ENCODE measurements around the gene ALOX15B. TPM values are rescaled to one million over a fixed set of nuclear protein-coding genes. Genes with fewer than 3 reads are reported as not detected.

Gene ALOX15B
- total and polyA plus RNA-seq, 5 experiments from 2014 or later: not detected

DNA sequence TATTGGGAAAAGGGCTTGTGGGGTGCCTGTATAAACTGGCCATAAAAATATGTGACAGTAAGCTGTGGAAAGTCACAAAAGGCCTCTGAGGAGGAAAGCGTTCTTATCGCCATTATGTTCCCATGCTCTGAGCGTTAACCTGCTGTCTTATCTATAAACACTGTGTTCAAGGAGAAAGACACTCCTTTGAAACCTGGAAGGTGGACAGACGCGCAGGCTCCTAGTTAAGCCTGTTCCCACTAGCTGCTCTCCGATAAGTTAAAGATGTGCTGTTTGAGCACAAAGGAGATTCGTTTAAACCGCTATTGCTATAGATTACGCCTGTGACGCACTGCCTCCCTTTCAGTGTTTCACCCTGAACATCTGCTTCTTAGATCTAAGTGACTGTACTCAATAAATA, 43.4 kb downstream of the ALOX15B start:
- Mint-ChIP-seq H3K9me3 (no peaks in the 10 kb centered on the region), H3K4me3 (no peak overlapping the region), H3K27ac (no peak overlapping the region), H3K27me3 (peaks cover 0 to 11% (median 5%) of the 10 kb centered on the region in 5 donors), H3K4me1 (peaks cover 14 to 18% (median 16%) of the 10 kb centered on the region in 4 donors), H3K36me3 (peaks cover 0 to 5% (median 0%) of the 10 kb centered on the region in 3 donors)
- no peak for DNase-seq
- ATAC-seq: no peak
- POLR2A ChIA-PET: no interaction called here

DNA sequence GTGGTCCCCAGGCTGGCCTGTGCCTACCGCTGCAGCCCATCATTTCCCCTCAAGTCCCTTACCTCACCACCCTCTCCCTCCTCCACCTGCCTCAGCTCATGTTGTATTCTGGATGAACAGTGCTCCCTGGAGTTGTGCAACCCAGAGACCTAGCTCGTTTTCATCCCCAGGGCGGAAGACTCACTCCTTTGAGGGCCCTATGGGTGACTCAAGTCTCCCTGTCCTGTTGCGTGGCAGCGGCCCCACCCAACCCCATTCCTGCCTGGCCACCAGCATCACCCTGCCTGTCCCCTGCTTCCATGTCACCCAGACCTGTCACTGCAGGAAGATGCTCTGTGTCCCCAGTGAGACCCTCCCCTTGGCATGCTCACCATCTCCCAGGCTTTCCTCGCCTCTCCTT, 45.4 kb downstream of the ALOX15B start:
- Mint-ChIP-seq H3K4me1 (peaks cover 9 to 13% (median 12%) of the 10 kb centered on the region in 4 donors), H3K4me3 (no peak overlapping the region), H3K9me3 (no peaks in the 10 kb centered on the region), H3K27me3 (peaks cover 6 to 22% (median 10%) of the 10 kb centered on the region in 5 donors), H3K27ac (peak overlapping the region in 1 of 10 donors; percentile 41), H3K36me3 (peaks cover 0 to 5% (median 0%) of the 10 kb centered on the region in 3 donors)
- ATAC-seq: no peak
- no peak for DNase-seq
- POLR2A ChIA-PET: no interaction called here

DNA sequence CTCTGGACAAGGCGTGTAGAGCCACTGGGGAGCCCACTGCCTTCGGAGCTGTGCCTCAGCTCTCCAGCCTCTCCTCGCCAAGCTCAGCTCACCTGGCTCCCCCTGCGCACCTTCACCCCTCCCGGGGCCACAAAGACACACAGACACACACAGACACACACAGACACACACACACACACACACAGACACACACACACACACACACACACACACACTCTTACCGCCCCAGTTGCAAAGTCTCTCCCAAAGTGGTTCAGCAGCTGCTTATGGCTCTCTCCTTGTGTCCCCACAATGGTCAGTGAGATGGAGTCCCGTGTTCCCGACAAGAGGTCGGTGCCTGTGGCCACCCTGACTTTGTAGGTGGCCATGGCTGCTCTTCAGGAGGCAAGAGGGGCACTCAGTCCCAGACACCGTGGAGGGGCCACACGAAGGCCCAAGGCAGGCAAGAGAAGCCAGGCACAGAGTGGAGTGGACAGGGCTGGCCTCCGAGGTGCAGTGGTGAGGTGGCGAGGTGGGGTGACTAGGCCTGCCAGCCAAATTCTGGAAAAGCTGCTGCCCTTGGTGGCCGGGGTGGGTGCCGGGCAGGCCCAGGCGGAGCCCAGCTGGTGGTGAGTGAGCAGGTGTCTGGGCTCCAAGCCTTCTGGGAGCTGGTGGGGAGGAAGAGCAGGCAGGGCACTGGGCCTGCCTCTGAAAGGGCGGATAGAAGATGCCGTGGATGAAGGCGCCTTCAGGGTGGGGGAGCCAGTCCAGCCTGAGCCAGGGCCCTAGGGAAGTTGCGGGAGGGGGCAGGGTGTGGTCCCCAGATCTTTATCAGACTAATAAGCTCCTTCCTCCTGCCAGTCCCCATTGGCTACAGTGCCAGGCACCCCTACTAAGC, 48.5 kb downstream of the ALOX15B start, which contains the start of gene ALOX12B:
Gene ALOX12B (minus strand): TSS at position 642 of the 877 bp plus-strand sequence. CDS start 274 bp downstream, at position 368.
- DNase-seq (no peak), ATAC-seq (no peak)
- H3K27ac Mint-ChIP-seq: no peak within 1 kb of the TSS
- peaks cover 11 to 46% (median 21%) of the 10 kb centered on the region in 5 donors for H3K27me3 Mint-ChIP-seq
- POLR2A ChIA-PET: interaction anchor here (1.2 to 2.9 kb wide), 2 partner anchors 13 to 32 kb away, joined by 3 to 7 read pairs; no protein-coding TSS in a partner anchor
- H3K9me3 Mint-ChIP-seq: no peaks in the 10 kb centered on the region
- peaks cover 0 to 8% (median under 1%) of the 10 kb centered on the region in 4 donors for H3K4me1 Mint-ChIP-seq
- no peak within 1 kb of the TSS for H3K4me3 Mint-ChIP-seq
- no peaks in the 10 kb centered on the region for H3K36me3 Mint-ChIP-seq

DNA sequence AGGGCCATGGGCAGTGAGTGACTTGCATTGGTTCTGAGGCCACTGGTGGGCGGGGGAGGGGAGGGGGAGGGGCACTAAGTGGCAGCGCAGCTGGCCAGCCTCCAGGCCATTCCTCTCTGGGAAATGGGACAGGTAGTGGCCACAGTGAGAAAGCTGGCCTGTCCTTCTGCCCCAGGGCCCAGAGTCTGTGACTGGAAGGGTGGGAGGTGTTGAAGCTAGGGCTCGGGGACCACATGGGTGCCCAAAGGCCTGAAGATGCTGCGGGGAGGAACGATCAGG, 49.0 kb downstream of the ALOX15B start:
- Mint-ChIP-seq H3K4me1 (peaks cover 0 to 8% (median under 1%) of the 10 kb centered on the region in 4 donors), H3K9me3 (no peaks in the 10 kb centered on the region), H3K27me3 (peaks cover 14 to 46% (median 21%) of the 10 kb centered on the region in 5 donors), H3K27ac (no peak overlapping the region), H3K36me3 (no peaks in the 10 kb centered on the region), H3K4me3 (no peak overlapping the region)
- POLR2A ChIA-PET: interaction anchor here (0.7 to 2.9 kb wide), 3 partner anchors 12 to 32 kb away, joined by 3 to 7 read pairs (median 3); no protein-coding TSS in a partner anchor
- DNase-seq (no peak), ATAC-seq (no peak)

DNA sequence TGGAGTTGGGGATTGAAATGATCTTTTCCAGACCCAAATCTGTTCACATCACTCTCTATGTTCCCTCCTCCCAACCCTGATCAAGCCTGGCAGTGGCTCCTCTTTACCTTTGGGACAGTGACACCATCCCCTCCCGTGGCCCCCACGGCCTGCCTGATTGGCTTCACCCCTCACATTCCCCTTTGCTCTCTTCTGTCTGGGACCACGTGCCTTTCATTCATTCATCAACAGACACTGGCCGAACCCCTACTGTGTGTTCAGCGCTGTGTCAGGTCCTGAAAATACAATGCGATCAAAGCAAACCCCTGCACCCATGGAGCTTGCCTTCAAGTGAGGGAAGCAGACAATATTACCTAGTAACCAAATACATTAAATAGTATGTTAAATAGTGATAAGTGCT, 50.9 kb downstream of the ALOX15B start:
- ATAC-seq (no peak), DNase-seq (no peak)
- peaks cover 6 to 15% (median 8%) of the 10 kb centered on the region in 4 donors for H3K4me1 Mint-ChIP-seq
- no peak overlapping the region for H3K27ac Mint-ChIP-seq
- H3K9me3 Mint-ChIP-seq: no peaks in the 10 kb centered on the region
- no peaks in the 10 kb centered on the region for H3K36me3 Mint-ChIP-seq
- POLR2A ChIA-PET: interaction anchor here (1.1 to 2.5 kb wide), 2 partner anchors 30 to 211 kb away, joined by 3 to 7 read pairs; no protein-coding TSS in a partner anchor
- H3K4me3 Mint-ChIP-seq: no peak overlapping the region
- H3K27me3 Mint-ChIP-seq: peaks cover 14 to 46% (median 21%) of the 10 kb centered on the region in 5 donors

DNA sequence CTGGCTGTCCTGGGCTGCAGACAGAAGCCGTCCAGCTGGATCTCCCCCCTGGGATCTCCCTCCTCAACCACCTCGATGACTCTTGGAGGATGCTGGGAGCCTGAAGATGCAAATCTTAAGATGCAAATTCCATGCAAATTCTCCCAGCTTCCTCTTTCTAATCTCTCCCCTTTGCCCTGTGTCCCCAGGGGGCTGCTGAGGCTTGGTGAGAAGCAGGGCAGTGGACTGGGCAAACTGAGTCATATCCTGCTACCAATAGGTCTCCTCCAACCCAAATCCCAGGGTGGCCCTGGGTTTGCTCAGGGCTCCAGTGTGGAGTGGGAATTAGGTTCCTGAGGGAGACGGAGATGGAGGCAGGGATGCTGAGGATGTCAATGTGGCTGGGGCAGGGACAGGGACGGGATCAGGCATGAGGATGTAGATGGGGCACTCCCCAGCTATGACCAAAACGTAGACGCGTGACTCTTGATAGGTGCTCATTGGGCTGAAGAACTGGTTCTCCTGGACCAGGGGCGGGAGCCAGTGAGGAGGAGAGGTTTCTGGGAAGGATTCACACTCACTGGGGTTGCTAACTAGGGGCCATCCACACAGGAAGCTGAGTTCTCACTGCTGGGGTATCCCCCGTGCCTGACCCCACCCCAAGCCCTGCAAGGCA, 52.3 kb downstream of the ALOX15B start:
- Mint-ChIP-seq H3K4me1 (peaks cover 6 to 19% (median 12%) of the 10 kb centered on the region in 4 donors), H3K36me3 (no peaks in the 10 kb centered on the region), H3K9me3 (no peaks in the 10 kb centered on the region), H3K27me3 (peaks cover 16 to 46% (median 21%) of the 10 kb centered on the region in 5 donors), H3K27ac (peak overlapping the region in 2 of 10 donors; percentile 21 to 24), H3K4me3 (peak overlapping the region in 1 of 10 donors; percentile 47)
- DNase-seq (no peak), ATAC-seq (no peak)
- POLR2A ChIA-PET: interaction anchor here (0.8 to 2.5 kb wide), 4 partner anchors 12 to 209 kb away, joined by 3 to 7 read pairs (median 4); no protein-coding TSS in a partner anchor

DNA sequence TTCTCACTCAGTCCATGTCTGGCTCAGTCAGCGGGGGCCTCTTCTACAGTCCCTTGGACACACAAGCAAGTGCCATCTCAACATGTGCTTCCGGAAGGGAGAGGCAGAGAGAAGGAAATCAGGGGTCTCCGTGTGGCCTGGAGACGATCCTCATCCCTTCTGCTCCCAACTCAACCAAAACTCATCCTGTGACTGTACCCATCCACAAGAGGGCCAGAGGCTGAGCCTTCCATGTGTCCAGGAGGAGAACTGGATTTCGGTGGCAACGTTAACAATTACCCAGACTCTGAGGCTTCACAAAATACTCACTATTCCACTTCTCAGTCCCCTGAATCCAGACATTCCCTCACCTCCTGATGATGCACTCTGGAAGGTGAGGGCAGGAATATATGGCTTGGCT, 56.5 kb downstream of the ALOX15B start:
- Mint-ChIP-seq H3K9me3 (no peaks in the 10 kb centered on the region), H3K27ac (peak overlapping the region in 1 of 10 donors; percentile 76), H3K4me3 (no peak overlapping the region), H3K36me3 (no peaks in the 10 kb centered on the region), H3K4me1 (peaks cover 6 to 19% (median 12%) of the 10 kb centered on the region in 4 donors), H3K27me3 (peaks cover 8 to 24% (median 12%) of the 10 kb centered on the region in 5 donors)
- POLR2A ChIA-PET: interaction anchor here (3.1 kb wide), 1 partner anchor 15 kb away, joined by 24 read pairs; no protein-coding TSS in a partner anchor
- peak in 1 of 10 donors; percentile 45 for DNase-seq
- no peak for ATAC-seq

DNA sequence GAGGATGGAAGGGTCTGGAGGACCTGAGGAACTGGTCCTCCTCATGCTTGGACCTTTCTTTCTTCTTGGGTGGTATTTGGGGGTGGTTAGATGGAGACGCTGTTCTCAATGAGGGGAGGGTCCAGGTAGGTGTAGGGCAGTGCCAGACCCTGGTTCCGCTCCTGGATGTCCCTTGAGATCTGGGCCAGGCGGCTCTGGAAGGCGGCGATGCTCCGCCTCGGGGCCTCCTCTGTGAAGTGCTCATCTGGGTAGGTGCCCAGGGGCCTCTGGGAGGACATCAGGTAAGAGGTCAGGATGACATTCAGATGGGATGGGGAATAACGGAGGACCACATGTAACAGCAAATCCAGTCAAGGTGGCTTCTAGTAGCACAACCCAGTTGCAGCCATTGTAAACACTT, 57.7 kb downstream of the ALOX15B start:
- no peaks in the 10 kb centered on the region for H3K9me3 Mint-ChIP-seq
- DNase-seq: no peak
- H3K36me3 Mint-ChIP-seq: no peaks in the 10 kb centered on the region
- POLR2A ChIA-PET: interaction anchor here (0.5 kb wide), 1 partner anchor 52 kb away, joined by 3 read pairs; no protein-coding TSS in a partner anchor
- no peak overlapping the region for H3K27ac Mint-ChIP-seq
- peaks cover 2 to 16% (median 4%) of the 10 kb centered on the region in 5 donors for H3K27me3 Mint-ChIP-seq
- H3K4me3 Mint-ChIP-seq: no peak overlapping the region
- H3K4me1 Mint-ChIP-seq: peaks cover 6 to 15% (median 10%) of the 10 kb centered on the region in 4 donors
- no peak for ATAC-seq

Small RNA genes within 50 kb of the gene (microRNA-seq; reads per million reads assigned to microRNA genes)
- not detected for gene MIR4314 (ENCODE audit: borderline microRNAs expressed)

Other genes with a start within 250 kb of the ALOX15B start
- 100 to 1,000 TPM; 113 TPM for gene KDM6B, start 204.8 kb upstream of the ALOX15B start, total RNA-seq
- 1 to 10 TPM in 2 of 3 donors, under 1 TPM in 1; 0.28 to 1.2 (median 1.0) TPM for gene KDM6B, start 204.8 kb upstream of the ALOX15B start, polyA plus RNA-seq
- gene TMEM88, start 184.0 kb upstream of the ALOX15B start, total RNA-seq: 1 to 10 TPM; 6.9 to 7.2 TPM
- gene TMEM88, start 184.0 kb upstream of the ALOX15B start, polyA plus RNA-seq: not detected
- gene NAA38, start 181.5 kb upstream of the ALOX15B start, total RNA-seq: 10 to 100 TPM; 16.0 to 24.1 TPM
- 100 to 1,000 TPM; 125 to 169 (median 152) TPM for gene NAA38, start 181.5 kb upstream of the ALOX15B start, polyA plus RNA-seq
- gene CYB5D1, start 181.1 kb upstream of the ALOX15B start, total RNA-seq: 1 to 10 TPM; 8.5 to 9.8 TPM
- 1 to 10 TPM; 3.5 to 6.0 (median 5.1) TPM for gene CYB5D1, start 181.1 kb upstream of the ALOX15B start, polyA plus RNA-seq
- gene CHD3, start 150.3 kb upstream of the ALOX15B start, total RNA-seq: 100 to 1,000 TPM; 277 to 281 TPM
- 10 to 100 TPM in 2 of 3 donors, 1 to 10 TPM in 1; 4.3 to 29.2 (median 15.5) TPM for gene CHD3, start 150.3 kb upstream of the ALOX15B start, polyA plus RNA-seq
- 1 to 10 TPM; 7.8 to 9.4 TPM for gene RNF227, start 122.8 kb upstream of the ALOX15B start, total RNA-seq
- 1 to 10 TPM in 2 of 3 donors, under 1 TPM in 1; 0.65 to 4.8 (median 2.4) TPM for gene RNF227, start 122.8 kb upstream of the ALOX15B start, polyA plus RNA-seq
- gene KCNAB3, start 109.2 kb upstream of the ALOX15B start, total RNA-seq: 10 to 100 TPM; 16.1 to 19.4 TPM
- under 1 TPM in 2 of 3 donors, not detected in 1; 0.44 to 0.80 TPM for gene KCNAB3, start 109.2 kb upstream of the ALOX15B start, polyA plus RNA-seq
- gene TRAPPC1, start 107.1 kb upstream of the ALOX15B start, total RNA-seq: 100 to 1,000 TPM in 1 of 2 experiments, 10 to 100 TPM in 1; 93.4 to 120 TPM
- 100 to 1,000 TPM; 199 to 219 (median 205) TPM for gene TRAPPC1, start 107.1 kb upstream of the ALOX15B start, polyA plus RNA-seq
- gene CNTROB, start 106.9 kb upstream of the ALOX15B start, total RNA-seq: 10 to 100 TPM; 35.2 to 43.0 TPM
- 10 to 100 TPM in 2 of 3 donors, 1 to 10 TPM in 1; 7.6 to 18.5 (median 12.4) TPM for gene CNTROB, start 106.9 kb upstream of the ALOX15B start, polyA plus RNA-seq
- not detected for gene GUCY2D, start 36.4 kb upstream of the ALOX15B start, total RNA-seq
- gene GUCY2D, start 36.4 kb upstream of the ALOX15B start, polyA plus RNA-seq: under 1 TPM in 1 of 3 donors, not detected in 2; 0.17 TPM
- 1 to 10 TPM in 1 of 2 experiments, under 1 TPM in 1; 0.80 to 1.5 TPM for gene ALOX12B, start 48.7 kb downstream of the ALOX15B start, total RNA-seq
- gene ALOX12B, start 48.7 kb downstream of the ALOX15B start, polyA plus RNA-seq: 1 to 10 TPM in 2 of 3 donors, under 1 TPM in 1; 0.82 to 2.3 (median 1.7) TPM
- gene ALOXE3, start 79.5 kb downstream of the ALOX15B start, total RNA-seq: under 1 TPM; 0.18 to 0.52 TPM
- gene ALOXE3, start 79.5 kb downstream of the ALOX15B start, polyA plus RNA-seq: under 1 TPM in 1 of 3 donors, not detected in 2; 0.13 TPM
- under 1 TPM in 1 of 2 experiments, not detected in 1; 0.30 TPM for gene HES7, start 85.0 kb downstream of the ALOX15B start, total RNA-seq
- not detected for gene HES7, start 85.0 kb downstream of the ALOX15B start, polyA plus RNA-seq
- gene PER1, start 113.3 kb downstream of the ALOX15B start, total RNA-seq: 100 to 1,000 TPM; 148 to 153 TPM
- 10 to 100 TPM in 2 of 3 donors, 1 to 10 TPM in 1; 6.1 to 11.4 (median 10.7) TPM for gene PER1, start 113.3 kb downstream of the ALOX15B start, polyA plus RNA-seq
- 100 to 1,000 TPM; 219 to 238 TPM for gene VAMP2, start 123.9 kb downstream of the ALOX15B start, total RNA-seq
- gene VAMP2, start 123.9 kb downstream of the ALOX15B start, polyA plus RNA-seq: 10 to 100 TPM; 50.4 to 84.2 (median 64.4) TPM
- gene TMEM107, start 137.3 kb downstream of the ALOX15B start, total RNA-seq: 10 to 100 TPM; 17.2 to 19.4 TPM
- 10 to 100 TPM; 36.4 to 55.3 (median 41.9) TPM for gene TMEM107, start 137.3 kb downstream of the ALOX15B start, polyA plus RNA-seq
- 10 to 100 TPM; 15.1 to 15.5 TPM for gene BORCS6, start 151.1 kb downstream of the ALOX15B start, total RNA-seq
- 10 to 100 TPM; 16.1 to 22.6 (median 16.9) TPM for gene BORCS6, start 151.1 kb downstream of the ALOX15B start, polyA plus RNA-seq
- not detected for gene AURKB, start 171.5 kb downstream of the ALOX15B start, total RNA-seq
- not detected for gene AURKB, start 171.5 kb downstream of the ALOX15B start, polyA plus RNA-seq
- gene CTC1, start 209.0 kb downstream of the ALOX15B start, total RNA-seq: 100 to 1,000 TPM; 278 to 288 TPM
- gene CTC1, start 209.0 kb downstream of the ALOX15B start, polyA plus RNA-seq: 10 to 100 TPM; 15.5 to 27.6 (median 21.9) TPM
- 10 to 100 TPM; 41.4 to 44.0 TPM for gene PFAS, start 210.2 kb downstream of the ALOX15B start, total RNA-seq
- 10 to 100 TPM; 10.1 to 20.9 (median 19.8) TPM for gene PFAS, start 210.2 kb downstream of the ALOX15B start, polyA plus RNA-seq
- 10 to 100 TPM; 41.7 to 41.9 TPM for gene RANGRF, start 249.6 kb downstream of the ALOX15B start, total RNA-seq
- gene RANGRF, start 249.6 kb downstream of the ALOX15B start, polyA plus RNA-seq: 10 to 100 TPM; 67.2 to 79.6 (median 78.7) TPM

All from naive thymus-derived CD8-positive, alpha-beta T cell (primary cell).